SK-N-SH treated with all-trans-retinoic acid at 6 μM for 48 hours (cell line): ENCODE measurements around the gene NME3.

Experiments
- ATAC-seq: fragments of 200-7000 bp; cut with Tn5 transposase; 3 replicates; pipeline ENCODE4 v1.9.1; 2020; ENCODE audit warnings: mild to moderate bottlenecking, moderate library complexity
- ARNTL ChIP-seq: fragments of 450-650 bp; formaldehyde crosslinking; IDR thresholded peaks from 2 replicates; pipeline ENCODE4 v1.5.0; 2020; ENCODE audit warnings: low read depth, mild to moderate bottlenecking, moderate library complexity, borderline replicate concordance
- CREB5 ChIP-seq: fragments of 250-450 bp; sonication (Bioruptor Pico); IDR thresholded peaks from 2 replicates; pipeline ENCODE4 v1.5.1; 2020; ENCODE audit warnings: low read depth, mild to moderate bottlenecking, moderate library complexity
- CSDC2 ChIP-seq: fragments of 250-450 bp; sonication (Bioruptor Pico); IDR thresholded peaks from 2 replicates; pipeline ENCODE4 v1.5.0; 2020; ENCODE audit warnings: mild to moderate bottlenecking, moderate library complexity
- CSRNP3 ChIP-seq: fragments of 250-450 bp; sonication (Bioruptor Pico); IDR thresholded peaks from 2 replicates; pipeline ENCODE4 v1.5.1; 2021; ENCODE audit warnings: mild to moderate bottlenecking, moderate library complexity
- ESRRG ChIP-seq: fragments of 250-450 bp; sonication (Bioruptor Pico); IDR thresholded peaks from 2 replicates; pipeline ENCODE4 v1.6.1; 2021; ENCODE audit warnings: mild to moderate bottlenecking
- GLIS3 ChIP-seq: fragments of 250-450 bp; sonication (Bioruptor Pico); IDR thresholded peaks from 2 replicates; pipeline ENCODE4 v1.5.0; 2020; ENCODE audit warnings: mild to moderate bottlenecking, moderate library complexity
- OSR1 ChIP-seq: fragments of 250-450 bp; sonication (Bioruptor Pico); IDR thresholded peaks from 2 replicates; pipeline ENCODE4 v1.8.0; 2022; ENCODE audit warnings: moderate library complexity, mild to moderate bottlenecking, inconsistent platforms
- PATZ1 ChIP-seq: fragments of 250-450 bp; sonication (Bioruptor Pico); IDR thresholded peaks from 2 replicates; pipeline ENCODE4 v1.8.0; 2020; ENCODE audit warnings: mild to moderate bottlenecking, moderate library complexity, borderline replicate concordance
- PPARA ChIP-seq: fragments of 250-450 bp; sonication (Bioruptor Pico); IDR thresholded peaks from 2 replicates; pipeline ENCODE4 v1.5.0; 2020; ENCODE audit warnings: mild to moderate bottlenecking, borderline replicate concordance
- RARB ChIP-seq: fragments of 250-450 bp; sonication (Bioruptor Pico); IDR thresholded peaks from 2 replicates; pipeline ENCODE4 v1.8.0; 2021; ENCODE audit warnings: mild to moderate bottlenecking, moderate library complexity
- SNAI2 ChIP-seq: fragments of 250-450 bp; sonication (Bioruptor Pico); IDR thresholded peaks from 2 replicates; pipeline ENCODE4 v1.5.0; 2020; ENCODE audit warnings: mild to moderate bottlenecking, moderate library complexity
- TSHZ2 ChIP-seq: fragments of 250-450 bp; sonication (Bioruptor Pico); IDR thresholded peaks from 2 replicates; pipeline ENCODE4 v1.5.0; 2020; ENCODE audit warnings: mild to moderate bottlenecking, moderate library complexity
- ZC3H10 ChIP-seq: fragments of 250-450 bp; sonication (Bioruptor Pico); IDR thresholded peaks from 2 replicates; pipeline ENCODE4 v1.5.1; 2021; ENCODE audit warnings: mild to moderate bottlenecking, moderate library complexity
- ZFP3 ChIP-seq: fragments of 250-450 bp; sonication (Bioruptor Pico); IDR thresholded peaks from 2 replicates; pipeline ENCODE4 v1.5.0; 2020; ENCODE audit warnings: mild to moderate bottlenecking, moderate library complexity
- ZFP30 ChIP-seq: fragments of 450-650 bp; formaldehyde crosslinking; IDR thresholded peaks from 2 replicates; pipeline ENCODE4 v1.5.0; 2022; ENCODE audit warnings: mild to moderate bottlenecking, moderate library complexity
- ZNF565 ChIP-seq: fragments of 450-650 bp; formaldehyde crosslinking; conservative IDR thresholded peaks from 2 replicates; pipeline ENCODE4 v1.5.0; 2020; ENCODE audit warnings: low read depth, mild to moderate bottlenecking, moderate library complexity
- ZNF70 ChIP-seq: fragments of 450-650 bp; formaldehyde crosslinking; IDR thresholded peaks from 2 replicates; pipeline ENCODE4 v1.5.0; 2020; ENCODE audit warnings: mild to moderate bottlenecking, moderate library complexity
- ZNF8 ChIP-seq: fragments of 450-650 bp; formaldehyde crosslinking; IDR thresholded peaks from 2 replicates; pipeline ENCODE4 v1.5.0; 2020; ENCODE audit warnings: mild to moderate bottlenecking, moderate library complexity
- TF ChIP-seq, protein P1 (sequence below): fragments of 250-450 bp; sonication (Bioruptor Pico); IDR thresholded peaks from 2 replicates; pipeline ENCODE4 v1.8.0; 2021; ENCODE audit warnings: low read depth, mild to moderate bottlenecking, moderate library complexity, borderline replicate concordance

NME3 gene

GRCh38 chr16:1778200-1779179 is 7.1 kb upstream of the NME3 start:
- ATAC-seq = no peak
- TF ChIP-seq ESRRG (CRISPR knock-in tag) (no peak), ZFP3 (CRISPR knock-in tag) (no peak), OSR1 (CRISPR knock-in tag) (no peak), CSRNP3 (CRISPR knock-in tag) (no peak), ZNF565 (CRISPR knock-in tag) (no peak)
- TF ChIP-seq, all 23 proteins: peak for 0

- ATAC-seq = no peak
- TF ChIP-seq PPARA (CRISPR knock-in tag) = no peak
- TF ChIP-seq CREB5 = no peak
- no peak for TF ChIP-seq ZC3H10
- TF ChIP-seq ZNF70 = no peak
- TF ChIP-seq ZFP3 (CRISPR knock-in tag) = no peak
- TF ChIP-seq GLIS3 (CRISPR knock-in tag) = no peak
- TF ChIP-seq TSHZ2 = no peak
- no peak for TF ChIP-seq ZNF8
- TF ChIP-seq, protein P1, sequence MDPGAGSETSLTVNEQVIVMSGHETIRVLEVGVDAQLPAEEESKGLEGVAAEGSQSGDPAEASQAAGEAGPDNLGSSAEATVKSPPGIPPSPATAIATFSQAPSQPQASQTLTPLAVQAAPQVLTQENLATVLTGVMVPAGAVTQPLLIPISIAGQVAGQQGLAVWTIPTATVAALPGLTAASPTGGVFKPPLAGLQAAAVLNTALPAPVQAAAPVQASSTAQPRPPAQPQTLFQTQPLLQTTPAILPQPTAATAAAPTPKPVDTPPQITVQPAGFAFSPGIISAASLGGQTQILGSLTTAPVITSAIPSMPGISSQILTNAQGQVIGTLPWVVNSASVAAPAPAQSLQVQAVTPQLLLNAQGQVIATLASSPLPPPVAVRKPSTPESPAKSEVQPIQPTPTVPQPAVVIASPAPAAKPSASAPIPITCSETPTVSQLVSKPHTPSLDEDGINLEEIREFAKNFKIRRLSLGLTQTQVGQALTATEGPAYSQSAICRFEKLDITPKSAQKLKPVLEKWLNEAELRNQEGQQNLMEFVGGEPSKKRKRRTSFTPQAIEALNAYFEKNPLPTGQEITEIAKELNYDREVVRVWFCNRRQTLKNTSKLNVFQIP (CRISPR knock-in tag) = no peak
- TF ChIP-seq SNAI2 (CRISPR knock-in tag) = no peak
These were observed 6.2 kb upstream of the NME3 start for GRCh38 chr16:1777375-1778199.

DNA sequence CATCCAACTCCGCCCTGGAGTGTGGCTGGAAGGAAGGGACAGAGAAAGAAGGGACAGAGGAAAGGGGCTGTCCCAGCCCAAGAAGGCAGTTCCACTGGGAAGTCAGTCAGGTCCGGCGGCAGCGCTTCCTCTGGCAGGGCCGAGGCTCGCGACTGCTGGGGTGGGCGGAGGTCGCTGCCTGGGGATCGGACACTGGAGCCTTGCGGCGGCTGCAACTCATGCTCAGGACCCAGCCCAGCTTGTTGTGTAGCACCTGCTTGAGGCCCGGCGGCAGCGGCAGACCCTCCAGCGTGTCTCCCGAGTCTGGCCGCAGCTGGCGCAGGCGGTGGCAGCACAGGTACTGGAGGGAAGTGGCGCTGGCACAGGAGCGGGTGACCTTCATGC is 5.6 kb upstream of the NME3 start:
- no peak for TF ChIP-seq ZNF565 (CRISPR knock-in tag)
- no peak for TF ChIP-seq ZFP30 (CRISPR knock-in tag)
- no peak for TF ChIP-seq ZFP3 (CRISPR knock-in tag)
- no peak for TF ChIP-seq RARB (CRISPR knock-in tag)
- no peak for TF ChIP-seq PATZ1 (CRISPR knock-in tag)
- no peak for TF ChIP-seq ARNTL (CRISPR knock-in tag)
- TF ChIP-seq ZC3H10 = no peak
- TF ChIP-seq CSDC2 (CRISPR knock-in tag) = no peak
- TF ChIP-seq ESRRG (CRISPR knock-in tag) = no peak
- TF ChIP-seq, protein P1 (CRISPR knock-in tag) = no peak
- no peak for TF ChIP-seq SNAI2 (CRISPR knock-in tag)
- no peak for TF ChIP-seq TSHZ2
- TF ChIP-seq ZNF8 = no peak
- TF ChIP-seq GLIS3 (CRISPR knock-in tag) = no peak
- no peak for ATAC-seq
